ENCODE data around the gene LGALS3. TPM values are rescaled to one million over a fixed set of nuclear protein-coding genes. Genes with fewer than 3 reads are reported as not detected.
A peak's percentile ranks its signal among the peaks of the same experiment; 100 is the strongest.

LGALS3 gene
- total and polyA plus RNA-seq, 12 donors: 119 to 308 (median 198) TPM

- H3K4me1 ChIP-seq: peaks cover 14 to 73% (median 68%) of the 10 kb centered on the region in 9 donors
- H3K27ac ChIP-seq: peak overlapping the region; percentile 64 to 93 (median 88)
- DNase-seq (peak in 1 of 2 donors; percentile 61), ATAC-seq (peak in 7 of 8 donors; percentile 32 to 83 (median 60))
- H3K4me3 ChIP-seq: no peak overlapping the region
- 63 to 73% methylated on average over 7 of the region's 7 CpGs for WGBS, 2 donors
- intact Hi-C loops (cut with DNase I): loop anchor here in 1 of 10 donors (2.0 kb wide), 1 partner anchor 15 kb away; no protein-coding TSS in a partner anchor
- TF ChIP-seq CTCF (IDR thresholded peaks at IDR 0.05): no peak
- H3K27me3 ChIP-seq: no peaks in the 10 kb centered on the region
- no peaks in the 10 kb centered on the region for H3K36me3 ChIP-seq
- H3K9me3 ChIP-seq: no peaks in the 10 kb centered on the region
These were observed 11.1 kb upstream of the LGALS3 start for GRCh38 chr14:55117803-55118441.

- ATAC-seq (peak in 6 of 8 donors; percentile 16 to 57 (median 30)), DNase-seq (no peak)
- TF ChIP-seq CTCF (IDR thresholded peaks at IDR 0.05): no peak
- no peaks in the 10 kb centered on the region for H3K36me3 ChIP-seq
- H3K27ac ChIP-seq: peak overlapping the region; percentile 64 to 93 (median 88)
- H3K27me3 ChIP-seq: no peaks in the 10 kb centered on the region
- H3K4me1 ChIP-seq: peaks cover 19 to 82% (median 75%) of the 10 kb centered on the region in 9 donors
- no peak overlapping the region for H3K4me3 ChIP-seq
- WGBS, 2 donors: 25 to 33% methylated on average over 3 of the region's 3 CpGs
- intact Hi-C loops (cut with DNase I): loop anchor here in 1 of 10 donors (2.0 kb wide), 1 partner anchor 16 kb away; no protein-coding TSS in a partner anchor
- H3K9me3 ChIP-seq: no peaks in the 10 kb centered on the region
These were observed 10.3 kb upstream of the LGALS3 start for GRCh38 chr14:55118761-55119160.

GRCh38 chr14:55120571-55121495, 8.2 kb upstream of the LGALS3 start:
- H3K9me3 ChIP-seq: no peaks in the 10 kb centered on the region
- intact Hi-C loops (cut with DNase I): no loop called here
- TF ChIP-seq CTCF (IDR thresholded peaks at IDR 0.05): no peak
- H3K36me3 ChIP-seq: no peaks in the 10 kb centered on the region
- H3K4me3 ChIP-seq: no peak overlapping the region
- no peaks in the 10 kb centered on the region for H3K27me3 ChIP-seq
- H3K27ac ChIP-seq: peak overlapping the region in 9 of 10 donors; percentile 48 to 93 (median 88)
- peaks cover 19 to 99% (median 78%) of the 10 kb centered on the region in 9 donors for H3K4me1 ChIP-seq
- ATAC-seq: peak in 1 of 8 donors; percentile 8
- WGBS, 2 donors: 75 to 77% methylated on average over 13 of the region's 13 CpGs
- DNase-seq: peak in 1 of 2 donors; percentile 21

Data from heart right ventricle (tissue), 16 donors.